DMS79 treated with DMSO at 0.1 percent for 48 hours (cell line): Measurements from ENCODE around the gene ASIC5.
"Not testable (repeated sequence)": the region's sequence is repeated elsewhere in the genome, so short reads cannot be mapped to it uniquely, and the experiment has no call there.

ENCODE experiments used
- DNase-seq: peaks from one replicate; lab custom pipeline; 2025; lab: John Stamatoyannopoulos, UW

ASIC5 gene

GRCh38 chr4:155799794-155800123, 66.3 kb downstream of the ASIC5 start:
- no peak for DNase-seq

- DNase-seq = no peak
These were observed 66.8 kb downstream of the ASIC5 start for GRCh38 chr4:155799116-155799793.

GRCh38 chr4:155797581-155797980, 68.5 kb downstream of the ASIC5 start:
- DNase-seq = not testable (repeated sequence)

- no peak for DNase-seq
These were observed 70.1 kb downstream of the ASIC5 start for GRCh38 chr4:155795991-155796390.

GRCh38 chr4:155794589-155795236, 71.4 kb downstream of the ASIC5 start:
- no peak for DNase-seq

GRCh38 chr4:155789982-155790381, 76.1 kb downstream of the ASIC5 start:
- no peak for DNase-seq

- no peak for DNase-seq
These were observed 76.7 kb downstream of the ASIC5 start for GRCh38 chr4:155789391-155789790.

GRCh38 chr4:155787113-155787710, 78.9 kb downstream of the ASIC5 start:
- DNase-seq = no peak

GRCh38 chr4:155785828-155786227, 80.2 kb downstream of the ASIC5 start:
- no peak for DNase-seq

- DNase-seq = no peak
These were observed 81.4 kb downstream of the ASIC5 start for GRCh38 chr4:155784637-155785036.

GRCh38 chr4:155781249-155781831, 84.7 kb downstream of the ASIC5 start:
- no peak for DNase-seq

- DNase-seq = no peak
These were observed 85.3 kb downstream of the ASIC5 start for GRCh38 chr4:155780775-155781174.
